Endothelial cell (in vitro differentiated cells): ENCODE measurements around the gene TM9SF1. TPM values are rescaled to one million over a fixed set of nuclear protein-coding genes. Genes with fewer than 3 reads are reported as not detected.

Experiments used
- DNase-seq: peaks from one replicate; pipeline ENCODE4 v3.0.0; 2021; ENCODE audit warnings: low spot score
- H3K27ac Mint-ChIP-seq: one replicate; pipeline ENCODE4 v1.8.0; 2021; ENCODE audit warnings: mixed read lengths, inconsistent platforms; ENCODE audit not compliant: unreplicated experiment
- H3K27me3 Mint-ChIP-seq: one replicate; pipeline ENCODE4 v1.8.0; 2021; ENCODE audit warnings: mild to moderate bottlenecking, moderate library complexity, mixed read lengths, inconsistent platforms; ENCODE audit not compliant: unreplicated experiment
- H3K36me3 Mint-ChIP-seq: one replicate; pipeline ENCODE4 v1.8.0; 2021; ENCODE audit warnings: mild to moderate bottlenecking, low read depth, mixed read lengths, inconsistent platforms; ENCODE audit not compliant: unreplicated experiment
- H3K4me1 Mint-ChIP-seq: one replicate; pipeline ENCODE4 v1.8.0; 2021; ENCODE audit warnings: mild to moderate bottlenecking, mixed read lengths, inconsistent platforms; ENCODE audit not compliant: unreplicated experiment
- H3K4me3 Mint-ChIP-seq: one replicate; pipeline ENCODE4 v1.8.0; 2021; ENCODE audit warnings: mild to moderate bottlenecking, mixed read lengths, inconsistent platforms; ENCODE audit not compliant: unreplicated experiment
- H3K9me3 Mint-ChIP-seq: one replicate; pipeline ENCODE4 v1.8.0; 2021; ENCODE audit warnings: mixed read lengths, inconsistent platforms; ENCODE audit not compliant: unreplicated experiment
- microRNA-seq: library from miRNA; unstranded; fragments of <30 nt; microRNA quantifications from one replicate; pipeline ENCODE4, GENCODE V29; 2020; ENCODE audit not compliant: unreplicated experiment
- total RNA-seq: library from RNA; stranded (reverse); fragmentation: NEBNext Ultra II Directional; extraction: Animal tissue kit (Norgen Biotek cat#: 25700); gene quantifications from one replicate; pipeline ENCODE4 v1.2.1, GENCODE V29; 2021; ENCODE audit not compliant: unreplicated experiment
- TF ChIP-seq, protein P1 (sequence below): fragments of 200-600 bp; sonication (generic); IDR thresholded peaks from one replicate; pipeline ENCODE4 v1.5.0; 2021; ENCODE audit warnings: antibody characterized with exemption; ENCODE audit not compliant: unreplicated experiment

Gene TM9SF1
- total RNA-seq, 1 donor from 2014 or later, result 41.8 TPM

DNA sequence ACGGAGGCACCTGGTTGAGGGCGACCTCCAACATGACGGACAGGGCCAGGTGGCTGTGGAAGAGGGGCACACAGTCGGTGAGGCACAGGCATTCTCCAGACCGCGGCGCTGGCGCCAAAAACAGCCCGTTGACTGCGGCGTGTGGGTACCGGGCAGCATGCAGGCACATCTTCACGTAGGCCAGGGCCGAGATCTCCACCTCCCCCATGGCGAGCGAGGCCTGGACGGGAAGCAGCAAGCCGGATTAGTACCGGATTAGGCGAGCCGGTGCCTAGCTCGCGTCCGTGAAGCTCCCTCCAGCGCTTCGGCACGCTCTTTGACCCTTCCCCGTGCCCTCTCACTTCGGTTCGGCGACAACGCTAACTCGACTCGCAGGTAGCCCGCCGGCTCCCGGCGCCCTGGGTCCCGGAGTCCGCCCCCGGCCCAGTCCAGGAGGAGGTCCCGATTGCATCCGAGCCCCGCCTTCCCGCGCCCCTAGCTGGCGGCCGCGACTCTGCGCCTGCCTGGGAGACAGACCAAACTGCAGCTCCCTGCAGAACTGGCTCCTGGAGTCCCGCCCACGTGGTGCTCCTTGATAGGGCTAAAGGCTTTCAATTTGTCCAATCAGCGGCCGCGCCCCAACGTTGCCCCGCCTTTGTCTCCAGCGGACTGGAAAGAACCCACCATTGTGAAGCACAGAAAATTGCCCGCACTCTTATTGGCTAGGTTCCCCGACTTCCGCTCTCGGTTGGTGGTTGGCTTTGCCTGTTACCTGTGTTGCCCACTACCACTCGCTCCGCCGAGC, 54.0 kb downstream of the TM9SF1 start, which contains the start of gene EMC9:
EMC9 (minus strand) TSS at position 495 of the 784 bp plus-strand sequence; CDS start at position 208, 287 bp downstream.
- peak; percentile 97 for DNase-seq
- H3K4me3 Mint-ChIP-seq, result peak within 1 kb of the TSS; percentile 95
- H3K9me3 Mint-ChIP-seq, result no peaks in the 10 kb centered on the region
- H3K27ac Mint-ChIP-seq, result peak within 1 kb of the TSS; percentile 76
- peaks cover 28% of the 10 kb centered on the region for H3K36me3 Mint-ChIP-seq
- TF ChIP-seq, protein P1, sequence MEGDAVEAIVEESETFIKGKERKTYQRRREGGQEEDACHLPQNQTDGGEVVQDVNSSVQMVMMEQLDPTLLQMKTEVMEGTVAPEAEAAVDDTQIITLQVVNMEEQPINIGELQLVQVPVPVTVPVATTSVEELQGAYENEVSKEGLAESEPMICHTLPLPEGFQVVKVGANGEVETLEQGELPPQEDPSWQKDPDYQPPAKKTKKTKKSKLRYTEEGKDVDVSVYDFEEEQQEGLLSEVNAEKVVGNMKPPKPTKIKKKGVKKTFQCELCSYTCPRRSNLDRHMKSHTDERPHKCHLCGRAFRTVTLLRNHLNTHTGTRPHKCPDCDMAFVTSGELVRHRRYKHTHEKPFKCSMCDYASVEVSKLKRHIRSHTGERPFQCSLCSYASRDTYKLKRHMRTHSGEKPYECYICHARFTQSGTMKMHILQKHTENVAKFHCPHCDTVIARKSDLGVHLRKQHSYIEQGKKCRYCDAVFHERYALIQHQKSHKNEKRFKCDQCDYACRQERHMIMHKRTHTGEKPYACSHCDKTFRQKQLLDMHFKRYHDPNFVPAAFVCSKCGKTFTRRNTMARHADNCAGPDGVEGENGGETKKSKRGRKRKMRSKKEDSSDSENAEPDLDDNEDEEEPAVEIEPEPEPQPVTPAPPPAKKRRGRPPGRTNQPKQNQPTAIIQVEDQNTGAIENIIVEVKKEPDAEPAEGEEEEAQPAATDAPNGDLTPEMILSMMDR, result no peak
- peaks cover 15% of the 10 kb centered on the region for H3K4me1 Mint-ChIP-seq
- H3K27me3 Mint-ChIP-seq, result peaks cover 9% of the 10 kb centered on the region

DNA sequence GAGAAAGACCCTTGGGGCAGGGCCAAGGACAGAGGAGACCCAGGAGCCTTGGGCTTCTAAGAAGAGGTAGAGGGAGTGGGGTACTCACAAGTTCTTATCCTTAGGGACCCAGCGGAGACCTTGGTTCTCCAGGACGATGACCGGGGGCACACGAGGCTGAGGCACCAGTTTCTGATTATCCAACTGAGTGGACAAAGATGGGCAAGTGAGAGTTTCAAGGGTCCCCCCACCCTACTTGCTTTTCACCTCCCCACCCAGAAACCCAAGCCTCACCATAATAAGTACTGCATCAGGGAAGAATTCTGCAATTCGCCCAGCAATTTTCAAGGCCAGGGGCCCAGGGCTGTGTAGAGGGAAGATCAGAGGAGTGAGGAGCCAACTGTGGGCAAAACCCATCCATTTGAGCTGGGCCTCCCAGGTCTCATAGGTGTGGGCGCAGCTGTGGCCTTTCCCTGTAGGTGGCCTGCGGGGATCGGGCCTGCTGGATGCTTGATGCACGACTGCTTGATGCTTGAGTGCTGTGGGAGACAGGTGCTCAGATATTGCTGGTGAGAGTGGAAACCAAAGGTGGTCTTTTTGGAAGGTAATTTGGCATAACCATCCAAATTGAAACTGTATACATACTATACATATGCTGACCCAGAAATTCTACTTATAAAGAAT, 55.8 kb downstream of the TM9SF1 start:
- peaks cover 29% of the 10 kb centered on the region for H3K36me3 Mint-ChIP-seq
- H3K4me1 Mint-ChIP-seq, result peaks cover 16% of the 10 kb centered on the region
- no peaks in the 10 kb centered on the region for H3K9me3 Mint-ChIP-seq
- peak overlapping the region; percentile 78 for H3K4me3 Mint-ChIP-seq
- peaks cover 11% of the 10 kb centered on the region for H3K27me3 Mint-ChIP-seq
- TF ChIP-seq, protein P1, result no peak
- H3K27ac Mint-ChIP-seq, result no peak overlapping the region
- DNase-seq, result no peak

Small RNA genes lying within 50 kb of the gene (microRNA-seq; reads per million reads assigned to microRNA genes)
- not detected for gene MIR7703

Other genes starting within 250 kb of the TM9SF1 start
- gene DHRS4, start 241.7 kb downstream of the TM9SF1 start, total RNA-seq, result 18.9 TPM
- 19.2 TPM for gene DHRS4L2, start 206.5 kb downstream of the TM9SF1 start, total RNA-seq
- gene CARMIL3, start 143.4 kb downstream of the TM9SF1 start, total RNA-seq, result 1.4 TPM
- gene CPNE6, start 123.9 kb downstream of the TM9SF1 start, total RNA-seq, result not detected
- gene PCK2, start 101.1 kb downstream of the TM9SF1 start, total RNA-seq, result 23.9 TPM
- 38.2 TPM for gene DCAF11, start 80.7 kb downstream of the TM9SF1 start, total RNA-seq
- 1.2 TPM for gene NRL, start 80.5 kb downstream of the TM9SF1 start, total RNA-seq
- gene FITM1, start 64.8 kb downstream of the TM9SF1 start, total RNA-seq, result 0.59 TPM
- gene PSME1, start 59.2 kb downstream of the TM9SF1 start, total RNA-seq, result 43.6 TPM
- gene EMC9, start 53.9 kb downstream of the TM9SF1 start, total RNA-seq, result 16.7 TPM
- gene PSME2, start 48.8 kb downstream of the TM9SF1 start, total RNA-seq, result 73.6 TPM
- 90.2 TPM for gene RNF31, start 47.9 kb downstream of the TM9SF1 start, total RNA-seq
- 25.7 TPM for gene IRF9, start 34.2 kb downstream of the TM9SF1 start, total RNA-seq
- 31.8 TPM for gene REC8, start 23.4 kb downstream of the TM9SF1 start, total RNA-seq
- gene IPO4, start 6.6 kb downstream of the TM9SF1 start, total RNA-seq, result 29.0 TPM
- gene TSSK4, start 10.3 kb upstream of the TM9SF1 start, total RNA-seq, result not detected
- 34.3 TPM for gene CHMP4A, start 18.0 kb upstream of the TM9SF1 start, total RNA-seq
- gene MDP1, start 20.6 kb upstream of the TM9SF1 start, total RNA-seq, result 17.4 TPM
- gene NEDD8, start 36.9 kb upstream of the TM9SF1 start, total RNA-seq, result 154 TPM
- 61.3 TPM for gene GMPR2, start 37.5 kb upstream of the TM9SF1 start, total RNA-seq
- 25.4 TPM for gene TINF2, start 47.2 kb upstream of the TM9SF1 start, total RNA-seq
- gene TGM1, start 67.7 kb upstream of the TM9SF1 start, total RNA-seq, result 1.7 TPM
- 17.7 TPM for gene RABGGTA, start 76.2 kb upstream of the TM9SF1 start, total RNA-seq
- 17.7 TPM for gene DHRS1, start 104.3 kb upstream of the TM9SF1 start, total RNA-seq
- 27.2 TPM for gene NOP9, start 104.4 kb upstream of the TM9SF1 start, total RNA-seq
- gene CIDEB, start 112.5 kb upstream of the TM9SF1 start, total RNA-seq, result 0.82 TPM
- 13.3 TPM for gene LTB4R2, start 114.7 kb upstream of the TM9SF1 start, total RNA-seq
- gene LTB4R, start 116.1 kb upstream of the TM9SF1 start, total RNA-seq, result 9.5 TPM
- 74.6 TPM for gene ADCY4, start 139.6 kb upstream of the TM9SF1 start, total RNA-seq
- 2.6 TPM for gene RIPK3, start 144.6 kb upstream of the TM9SF1 start, total RNA-seq
- 42.4 TPM for gene NFATC4, start 172.7 kb upstream of the TM9SF1 start, total RNA-seq
- gene NYNRIN, start 203.6 kb upstream of the TM9SF1 start, total RNA-seq, result 49.0 TPM
- 1.5 TPM for gene CBLN3, start 234.2 kb upstream of the TM9SF1 start, total RNA-seq
- 43.8 TPM for gene KHNYN, start 234.5 kb upstream of the TM9SF1 start, total RNA-seq
- gene SDR39U1, start 247.3 kb upstream of the TM9SF1 start, total RNA-seq, result 34.9 TPM